GM10266 (cell line): Measurements from ENCODE around the gene GSTT2.

Source experiments
- DNase-seq: peaks from one replicate; pipeline ENCODE4 v3.0.0; 2012; ENCODE audit errors: extremely low spot score
- TF ChIP-seq, protein P1 (sequence below): IDR thresholded peaks from 2 replicates; pipeline ENCODE4 v1.5.1; 2012; ENCODE audit warnings: mild to moderate bottlenecking, low read depth; ENCODE audit not compliant: control insufficient read depth, insufficient read depth; ENCODE audit errors: missing control alignments

The GSTT2 gene

DNA sequence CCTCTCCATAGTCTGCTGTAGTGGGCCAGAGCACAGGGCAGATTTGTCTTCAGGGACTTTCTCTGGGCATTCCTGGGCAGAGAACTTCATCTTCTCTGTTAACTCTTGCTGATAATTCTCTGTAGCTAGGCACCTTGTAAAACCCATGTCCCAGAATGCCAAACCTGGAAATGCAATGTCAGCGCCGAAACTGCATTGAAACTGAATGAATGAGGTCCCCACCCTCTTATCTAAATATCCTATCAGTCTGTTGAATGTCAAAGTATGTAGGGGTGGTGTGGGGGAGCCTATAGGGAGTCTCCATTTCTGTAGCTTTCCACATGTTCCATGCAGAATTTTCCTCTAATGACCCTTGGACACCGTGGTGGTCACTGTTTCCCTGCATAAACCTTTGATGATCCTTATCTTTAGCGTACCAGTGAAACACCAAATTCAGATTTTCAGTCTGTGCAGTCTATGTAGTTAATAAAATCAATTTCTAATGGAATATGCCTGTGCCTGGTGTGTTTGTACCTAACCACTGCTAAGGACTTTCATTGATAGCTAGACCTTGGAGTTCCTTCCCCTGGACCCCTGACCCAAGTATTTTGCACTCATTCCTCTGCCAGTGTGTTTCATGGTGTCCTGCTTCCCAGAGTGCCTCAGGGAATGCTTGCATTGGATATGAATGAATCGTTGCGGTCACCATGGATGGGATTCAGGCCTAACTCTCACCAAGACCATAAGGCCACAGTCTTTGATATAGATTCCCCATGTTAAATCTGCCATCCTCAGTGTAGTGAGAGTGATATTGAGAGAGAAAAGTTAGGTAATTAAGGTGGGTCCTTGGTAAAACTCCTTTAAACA, 28.7 kb downstream of the GSTT2 start:
- no peak for DNase-seq
- TF ChIP-seq, protein P1, sequence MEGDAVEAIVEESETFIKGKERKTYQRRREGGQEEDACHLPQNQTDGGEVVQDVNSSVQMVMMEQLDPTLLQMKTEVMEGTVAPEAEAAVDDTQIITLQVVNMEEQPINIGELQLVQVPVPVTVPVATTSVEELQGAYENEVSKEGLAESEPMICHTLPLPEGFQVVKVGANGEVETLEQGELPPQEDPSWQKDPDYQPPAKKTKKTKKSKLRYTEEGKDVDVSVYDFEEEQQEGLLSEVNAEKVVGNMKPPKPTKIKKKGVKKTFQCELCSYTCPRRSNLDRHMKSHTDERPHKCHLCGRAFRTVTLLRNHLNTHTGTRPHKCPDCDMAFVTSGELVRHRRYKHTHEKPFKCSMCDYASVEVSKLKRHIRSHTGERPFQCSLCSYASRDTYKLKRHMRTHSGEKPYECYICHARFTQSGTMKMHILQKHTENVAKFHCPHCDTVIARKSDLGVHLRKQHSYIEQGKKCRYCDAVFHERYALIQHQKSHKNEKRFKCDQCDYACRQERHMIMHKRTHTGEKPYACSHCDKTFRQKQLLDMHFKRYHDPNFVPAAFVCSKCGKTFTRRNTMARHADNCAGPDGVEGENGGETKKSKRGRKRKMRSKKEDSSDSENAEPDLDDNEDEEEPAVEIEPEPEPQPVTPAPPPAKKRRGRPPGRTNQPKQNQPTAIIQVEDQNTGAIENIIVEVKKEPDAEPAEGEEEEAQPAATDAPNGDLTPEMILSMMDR: no peak

DNA sequence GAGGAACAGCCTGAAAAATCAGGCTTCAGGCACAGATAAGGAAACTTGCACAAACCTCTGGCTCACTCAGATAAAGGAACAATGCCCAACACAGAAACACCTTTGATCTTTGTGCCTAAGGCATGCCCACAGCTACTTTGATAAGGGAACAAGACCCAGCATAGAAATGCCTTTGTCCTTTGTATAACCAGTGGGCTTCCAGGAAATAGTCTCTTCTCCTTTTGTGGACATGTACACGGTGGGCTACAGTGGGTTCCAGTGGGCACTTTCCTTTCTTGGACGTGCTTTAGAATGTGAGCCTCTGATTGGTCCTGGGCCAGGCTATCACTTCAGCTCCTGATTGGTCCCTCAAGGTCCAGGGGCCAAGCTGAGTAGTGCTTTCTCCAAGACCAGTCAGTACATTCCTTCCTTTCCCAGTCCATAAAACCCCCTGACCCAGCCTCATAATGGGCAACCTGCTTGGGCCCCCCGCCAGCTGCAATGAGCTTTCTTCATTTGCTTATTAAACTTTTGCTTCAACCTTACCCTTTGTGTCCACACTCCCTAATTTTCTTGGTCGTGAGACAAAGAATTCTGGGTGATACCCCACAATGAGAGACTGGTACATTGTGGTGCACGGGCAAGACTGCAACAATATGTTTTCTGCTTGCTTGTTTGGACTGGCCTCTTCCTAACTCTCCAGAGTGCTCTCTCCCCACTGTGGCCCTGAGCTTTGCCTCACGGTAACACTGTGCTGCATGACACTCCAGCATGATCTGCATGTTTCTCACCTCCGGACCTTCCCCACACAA, 29.5 kb downstream of the GSTT2 start:
- no peak for DNase-seq
- TF ChIP-seq, protein P1: no peak

DNA sequence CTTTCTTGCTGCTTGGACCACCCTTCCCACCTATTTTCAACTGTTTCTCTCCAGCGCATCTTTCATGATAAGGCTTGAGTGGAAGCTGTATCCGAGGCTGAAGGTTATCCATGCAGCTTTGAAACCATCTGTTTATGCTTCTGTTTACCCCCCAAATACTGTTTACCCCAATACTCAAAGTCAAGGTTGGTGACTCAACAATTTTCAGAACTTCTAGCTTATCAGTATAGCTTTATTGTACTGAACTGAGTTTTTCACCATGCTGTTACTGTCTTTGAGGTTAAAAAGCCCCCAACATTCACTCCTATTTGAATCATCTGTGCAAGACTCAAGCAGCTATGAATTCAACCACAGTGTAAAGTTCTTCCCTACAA, 30.1 kb downstream of the GSTT2 start:
- DNase-seq: no peak
- TF ChIP-seq, protein P1: no peak

DNA sequence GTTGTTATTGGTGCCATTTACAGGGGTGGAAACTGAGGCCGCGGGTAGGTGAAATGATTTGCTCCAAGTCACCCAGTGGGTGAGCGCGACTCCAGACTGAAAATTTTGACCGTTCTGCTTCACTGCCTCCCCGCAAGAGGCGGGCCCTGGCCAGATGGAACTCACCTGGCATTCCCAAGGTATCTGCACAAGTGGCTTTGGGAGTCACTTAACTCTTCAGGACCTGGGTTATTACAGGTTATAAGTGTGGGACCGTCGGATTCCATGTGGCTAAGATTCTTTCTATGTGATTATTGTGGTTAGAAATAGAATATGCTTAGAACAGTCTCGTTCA, 31.8 kb downstream of the GSTT2 start:
- TF ChIP-seq, protein P1: no peak
- DNase-seq: no peak

DNA sequence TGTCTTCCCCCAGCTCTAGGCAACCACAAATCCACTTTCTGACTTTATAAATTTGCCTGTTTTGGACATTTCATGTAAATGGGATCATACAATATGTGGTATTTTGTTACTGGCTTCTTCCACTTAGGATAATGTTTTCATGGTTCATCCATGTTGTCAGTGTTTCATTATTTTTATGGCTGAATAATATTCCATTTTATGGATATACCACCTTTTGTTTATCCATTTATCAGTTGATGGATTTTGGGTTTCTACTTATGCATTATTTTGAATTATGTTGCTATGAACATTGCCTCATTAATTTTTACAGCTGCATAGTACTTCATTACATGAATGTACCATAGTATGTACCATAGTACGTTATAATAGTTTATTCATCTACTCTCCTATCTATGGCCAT, 36.2 kb downstream of the GSTT2 start:
- TF ChIP-seq, protein P1: no peak
- DNase-seq: no peak

DNA sequence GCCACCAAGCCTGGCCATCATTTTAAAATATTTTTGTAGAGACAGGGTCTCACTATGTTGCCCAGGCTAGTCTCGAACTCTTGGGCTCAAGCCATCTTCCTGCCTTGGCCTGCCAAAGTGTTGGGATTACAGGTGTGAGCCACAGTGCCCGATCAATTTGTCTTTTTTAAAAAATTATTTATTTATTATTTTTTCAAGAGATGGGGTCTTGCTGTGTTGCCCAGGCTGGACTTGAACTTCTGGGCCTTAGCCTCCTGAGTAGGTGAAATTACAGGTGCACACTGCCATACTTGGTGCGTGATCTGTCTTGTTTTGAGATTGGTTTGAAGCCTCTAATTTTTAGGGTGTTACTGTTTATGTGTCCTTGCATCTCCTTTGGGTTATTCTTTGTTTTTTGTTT, 41.4 kb downstream of the GSTT2 start:
- TF ChIP-seq, protein P1: no peak
- DNase-seq: no peak
